GM12878 (cell line): Measurements from ENCODE around the gene AKAP5. TPM values are rescaled to one million over a fixed set of nuclear protein-coding genes. Genes with fewer than 3 reads are reported as not detected.

Experiments used
- ATAC-seq: fragments of 200-7000 bp; cut with Tn5 transposase; 3 replicates; pipeline ENCODE4 v1.9.1; 2020; ENCODE audit warnings: mild to moderate bottlenecking, moderate library complexity
- BruUV-seq: library from RNA; stranded (reverse); fragments of 400-500 nt; replicated peaks from 2 replicates; lab custom pipeline; 2021; lab: Mats Ljungman, UMichigan
- CTCF ChIA-PET: fragments of 300-600 bp; sonication (Branson Sonifier 250); formaldehyde crosslinking; extraction: SDS; loops from one replicate; lab custom pipeline; 2021; ENCODE audit warnings: inconsistent platforms; lab: Yijun Ruan, JAX
- POLR2A ChIA-PET: fragments of 350-600 bp; formaldehyde crosslinking; extraction: SDS; loops from one replicate; lab custom pipeline; 2021; ENCODE audit warnings: inconsistent platforms; lab: Charles Lee
- RAD21 ChIA-PET: fragments of 300-600 bp; sonication (Branson Sonifier 250); formaldehyde crosslinking; loops from one replicate; lab custom pipeline; 2023; ENCODE audit warnings: antibody characterized with exemption; ENCODE audit not compliant: unreplicated experiment; lab: Charles Lee
- SMC1A ChIA-PET: fragments of 300-600 bp; sonication (Branson Sonifier 250); formaldehyde crosslinking; loops from one replicate; lab custom pipeline; 2023; ENCODE audit not compliant: unreplicated experiment, uncharacterized antibody; lab: Charles Lee
- DNase-seq: peaks from one replicate; pipeline ENCODE4 v3.0.0-alpha.2; 2011; ENCODE audit warnings: low read depth, low spot score
- FAIRE-seq: peaks from 3 replicates; lab custom pipeline; 2011; peaks lifted over from hg19 to GRCh38; lab: Jason Lieb, UNC
- H2AFZ ChIP-seq: 2 replicates; pipeline ENCODE4 v1.6.0; 2011; ENCODE audit warnings: low read depth, low read length, control low read depth; ENCODE audit not compliant: control insufficient read depth
- H3K27ac ChIP-seq: 2 replicates; pipeline ENCODE4 v1.5.1; 2011; ENCODE audit warnings: control low read depth; ENCODE audit not compliant: control insufficient read depth, insufficient read depth
- H3K27me3 ChIP-seq, 2 experiments: replicated peaks in 1 of 2; 2 replicates each; pipeline versions ENCODE4 v1.6.0 to v1.6.1; 2011; ENCODE audit warnings: low read length in 1 of 2; ENCODE audit not compliant: control insufficient read depth in 2 of 2, insufficient read depth in 2 of 2
- H3K36me3 ChIP-seq, 2 experiments: 2 replicates each; pipeline ENCODE4 v1.5.1; 2011; ENCODE audit warnings: low read length in 1 of 2; ENCODE audit not compliant: control insufficient read depth in 2 of 2, insufficient read depth in 2 of 2
- H3K4me1 ChIP-seq: 2 replicates; pipeline ENCODE4 v1.6.1; 2011; ENCODE audit warnings: mild to moderate bottlenecking, low read length, moderate library complexity, mixed read lengths; ENCODE audit not compliant: control insufficient read depth, insufficient read depth
- H3K4me2 ChIP-seq: 2 replicates; pipeline ENCODE4 v1.6.0; 2011; ENCODE audit warnings: control low read depth; ENCODE audit not compliant: control insufficient read depth, insufficient read depth
- H3K4me3 ChIP-seq: fragments of 200-600 bp; sonication (generic); 2 replicates; pipeline ENCODE4 v1.5.1; 2016
- H3K79me2 ChIP-seq: 2 replicates; pipeline ENCODE4 v1.6.0; 2011; ENCODE audit warnings: low read length; ENCODE audit not compliant: control insufficient read depth, insufficient read depth
- H3K9ac ChIP-seq: 2 replicates; pipeline ENCODE4 v1.8.0; 2011; ENCODE audit warnings: low read length, control low read depth, mixed read lengths; ENCODE audit not compliant: control insufficient read depth, insufficient read depth
- H3K9me3 ChIP-seq: replicated peaks from 3 replicates; pipeline ENCODE4 v1.5.1; 2011; ENCODE audit warnings: mild to moderate bottlenecking, low read length; ENCODE audit not compliant: control insufficient read depth, insufficient read depth
- H4K20me1 ChIP-seq: 2 replicates; pipeline ENCODE4 v1.6.0; 2011; ENCODE audit not compliant: control insufficient read depth, insufficient read depth
- EZH2 ChIP-seq: IDR thresholded peaks from 2 replicates; pipeline ENCODE4 v1.6.1; 2012; ENCODE audit warnings: low read depth, mild to moderate bottlenecking, control low read depth, inconsistent platforms, low read length, borderline replicate concordance; ENCODE audit not compliant: control insufficient read depth
- HCFC1 ChIP-seq: fragments of 150-350 bp; IDR thresholded peaks from 2 replicates; pipeline ENCODE4 v1.6.1; 2014; ENCODE audit warnings: low read length
- NRF1 ChIP-seq: conservative IDR thresholded peaks from 2 replicates; pipeline ENCODE4 v1.6.1; 2011; ENCODE audit warnings: mild to moderate bottlenecking, low read depth, low read length, improper control_type of control experiment
- RB1 ChIP-seq: fragments of 450-650 bp; formaldehyde crosslinking; IDR thresholded peaks from 2 replicates; pipeline ENCODE4 v1.6.1; 2017; ENCODE audit warnings: mild to moderate bottlenecking, borderline replicate concordance
- SREBF1 ChIP-seq: IDR thresholded peaks from 2 replicates; pipeline ENCODE4 v1.6.1; 2012; ENCODE audit warnings: mild to moderate bottlenecking, low read length
- SUPT20H ChIP-seq: IDR thresholded peaks from 2 replicates; pipeline ENCODE4 v1.6.1; 2011; ENCODE audit warnings: low read depth, mild to moderate bottlenecking, low read length, moderate library complexity, borderline replicate concordance; ENCODE audit not compliant: control insufficient read depth
- TCF7 ChIP-seq: IDR thresholded peaks from 2 replicates; pipeline ENCODE4 v1.6.1; 2014; ENCODE audit warnings: antibody characterized with exemption, borderline replicate concordance
- WGBS: methylation state at CpG from one replicate; pipeline ENCODE4 v1.1.6; 2016; ENCODE audit warnings: low lambda C conversion rate; ENCODE audit not compliant: insufficient replicate concordance, insufficient coverage; ENCODE audit errors: missing lambda C conversion rate; 5-methylcytosine and 5-hydroxymethylcytosine counted together
- in situ Hi-C: fragments of 300-500 bp; cut with MboI; formaldehyde crosslinking; loops from 9 replicates; pipeline ENCODE4 v1.14.3; 2018; ENCODE audit warnings: mixed read lengths
- intact Hi-C: fragments of 100-400 bp; cut with micrococcal nuclease; formaldehyde crosslinking; loops from one replicate; pipeline ENCODE4 v1.14.2; 2022; ENCODE audit not compliant: unreplicated experiment
- polyA plus RNA-seq, 11 experiments: library from polyadenylated mRNA; depleted of rRNA in 4 of 11; unstranded in 6 of 11; stranded (reverse) in 5 of 11; fragments of >200 nt; fragmentation: Nextera tagmentation in 4 of 11; fragmentation: Illumina TruSeq in 1 of 11; extraction: Ambion mirVana in 4 of 11; extraction: Trizol in 1 of 11; gene quantifications; 1 replicate in 1 of 11; 2 replicates in 10 of 11; pipeline versions ENCODE4 v1.2.1 to v1.2.3, GENCODE V29; 2011 to 2016; ENCODE audit warnings: inconsistent platforms in 2 of 11, missing spikeins in 2 of 11, low read depth in 1 of 11
- total RNA-seq, 4 experiments: library from RNA; depleted of rRNA in 3 of 4; stranded (reverse); fragments of >200 nt in 3 of 4; fragmentation: Illumina TruSeq in 1 of 4; extraction: Trizol in 1 of 4; gene quantifications; 2 replicates each; pipeline versions ENCODE4 v1.2.1 to v1.2.3, GENCODE V29; 2013 to 2021

Gene AKAP5
- total and polyA plus RNA-seq, 10 of the 15 experiments (the other 5 are each of a cell fraction or from before 2014, with no cell fraction given) = 0.45 to 5.1 (median 1.7) TPM

GRCh38 chr14:64461221-64461620 is 4.1 kb upstream of the AKAP5 start:
- ATAC-seq = no peak
- TF ChIP-seq HCFC1 (no peak), NRF1 (no peak), TCF7 (no peak), EZH2 (no peak), SUPT20H (no peak), SREBF1 (no peak), RB1 (no peak)
- CTCF ChIA-PET = interaction anchor here (1.8 to 2.9 kb wide), 2 partner anchors 32 to 42 kb away, joined by 3 to 21 read pairs; no protein-coding TSS in a partner anchor

More at GRCh38 chr14:64461221-64461620, 4.1 kb upstream of the AKAP5 start:
- Histone ChIP-seq H3K4me2 (no peak overlapping the region), H3K27ac (no peak overlapping the region), H3K4me3 (no peak overlapping the region), H3K36me3 (peaks cover 1 to 8% of the 10 kb centered on the region in 2 experiments; a peak in 3 of 4 replicates), H3K4me1 (peaks cover 30% of the 10 kb centered on the region), H3K9ac (no peak overlapping the region), H3K9me3 (no peaks in the 10 kb centered on the region), H3K27me3 (no peaks in the 10 kb centered on the region), H2AFZ (no peak overlapping the region), H3K79me2 (no peaks in the 10 kb centered on the region), H4K20me1 (no peaks in the 10 kb centered on the region)
- BruUV-seq = no TSS peak
- in situ Hi-C loops = no loop called here
- DNase-seq (no peak), FAIRE-seq (no peak)
- intact Hi-C loops = no loop called here
- POLR2A ChIA-PET = interaction anchor here (0.7 to 2.7 kb wide), 2 partner anchors 12 to 70 kb away, joined by 5 to 11 read pairs; no protein-coding TSS in a partner anchor
- RAD21 ChIA-PET = interaction anchor here (0.7 to 0.9 kb wide), 2 partner anchors 10 to 15 kb away, joined by 3 read pairs; no protein-coding TSS in a partner anchor
- SMC1A ChIA-PET = interaction anchor here (4.7 kb wide), 1 partner anchor 32 kb away, joined by 29 read pairs; no protein-coding TSS in a partner anchor
- 87% methylated on average over 3 of the region's 3 CpGs for WGBS
